CD4-positive, alpha-beta T cell (primary cell): Measurements from ENCODE around the gene SIPA1. TPM values are rescaled to one million over a fixed set of nuclear protein-coding genes. Genes with fewer than 3 reads are reported as not detected.

Experiments
- ATAC-seq: fragments of 200-7000 bp; cut with Tn5 transposase; one replicate; pipeline ENCODE4 v1.10.0; 2022; ENCODE audit warnings: mild to moderate bottlenecking; ENCODE audit not compliant: poor library complexity
- CTCF ChIA-PET: fragments of 350-600 bp; sonication (Branson Sonifier 250); formaldehyde crosslinking; loops from one replicate; lab custom pipeline; 2021; ENCODE audit warnings: antibody characterized with exemption, inconsistent platforms; lab: Charles Lee
- POLR2A ChIA-PET: fragments of 350-600 bp; sonication (Branson Sonifier 250); formaldehyde crosslinking; loops from one replicate; lab custom pipeline; 2021; ENCODE audit warnings: antibody characterized with exemption, inconsistent platforms; lab: Charles Lee
- DNase-seq, 14 experiments: peaks; one replicate each; pipeline ENCODE4 v3.0.0-alpha.2; 2013 to 2020; ENCODE audit warnings: mixed read lengths in 2 of 14
- H3K27ac ChIP-seq, 2 donors: one replicate each; pipeline versions ENCODE4 v1.5.1 to v1.7.0; 2013; ENCODE audit warnings: low read length in 2 of 2, low read depth in 1 of 2, mild to moderate bottlenecking in 1 of 2
- H3K27me3 ChIP-seq, 2 experiments: 1 replicate in 1 of 2; 2 replicates in 1 of 2; pipeline versions ENCODE4 v1.6.1 to v1.7.0; 2013; ENCODE audit warnings: low read length in 2 of 2, control low read depth in 1 of 2, mild to moderate bottlenecking in 1 of 2, moderate library complexity in 1 of 2; ENCODE audit not compliant: insufficient read depth in 2 of 2, control insufficient read depth in 1 of 2
- H3K36me3 ChIP-seq: one replicate; pipeline ENCODE4 v1.6.1; 2013; ENCODE audit warnings: low read length, control low read depth; ENCODE audit not compliant: insufficient read depth
- H3K4me1 ChIP-seq: one replicate; pipeline ENCODE4 v1.6.1; 2013; ENCODE audit warnings: low read length, control low read depth; ENCODE audit not compliant: insufficient read depth
- H3K4me3 ChIP-seq: one replicate; pipeline ENCODE4 v1.5.1; 2013; ENCODE audit warnings: mild to moderate bottlenecking, low read length, moderate library complexity
- H3K9me3 ChIP-seq, 2 experiments: 1 replicate in 1 of 2; 2 replicates in 1 of 2; pipeline versions ENCODE4 v1.6.1 to v1.7.0; 2013; ENCODE audit warnings: low read length in 2 of 2, mild to moderate bottlenecking in 2 of 2, control low read depth in 1 of 2, moderate library complexity in 1 of 2; ENCODE audit not compliant: control insufficient read depth in 1 of 2, insufficient read depth in 1 of 2
- H3K27ac Mint-ChIP-seq: one replicate; pipeline ENCODE4 v1.8.0; 2020; ENCODE audit warnings: mixed read lengths
- H3K27me3 Mint-ChIP-seq: one replicate; pipeline ENCODE4 v1.8.0; 2021; ENCODE audit warnings: mixed read lengths
- H3K36me3 Mint-ChIP-seq: one replicate; pipeline ENCODE4 v1.8.0; 2021; ENCODE audit warnings: low read depth, mixed read lengths
- H3K4me1 Mint-ChIP-seq: one replicate; pipeline ENCODE4 v1.8.0; 2021; ENCODE audit warnings: low read depth, mixed read lengths
- H3K4me3 Mint-ChIP-seq: one replicate; pipeline ENCODE4 v1.8.0; 2020; ENCODE audit warnings: mild to moderate bottlenecking, mixed read lengths
- H3K9me3 Mint-ChIP-seq: one replicate; pipeline ENCODE4 v1.8.0; 2020; ENCODE audit warnings: mixed read lengths
- CTCF ChIP-seq: fragments of 200-600 bp; IDR thresholded peaks from one replicate; pipeline ENCODE4 v1.8.0; 2022; ENCODE audit warnings: antibody characterized with exemption, mild to moderate bottlenecking
- intact Hi-C, 2 experiments: fragments of 100-400 bp; cut with DNase I in 1 of 2; cut with micrococcal nuclease in 1 of 2; formaldehyde crosslinking; loops; one replicate each; pipeline versions ENCODE4 v1.15.1 to v1.9.0; 2023 to 2025; cut with DNase I, micrococcal nuclease
- total RNA-seq, 174 experiments: library from RNA in 2 of 174; stranded (reverse) in 2 of 174; gene quantifications; one replicate each; pipeline ENCODE4 v1.2.3 and lab custom pipeline; 2021 to 2026

Gene SIPA1
- total RNA-seq, 2 experiments from 2014 or later: 272 to 298 TPM

- ATAC-seq (no peak), DNase-seq (no peak)
- no peaks in the 10 kb centered on the region for H3K27me3 Mint-ChIP-seq
- H3K27ac ChIP-seq: peak overlapping the region; percentile 94
- POLR2A ChIA-PET: interaction anchor here (1.0 to 5.7 kb wide), 4 partner anchors 41 to 186 kb away, joined by 3 to 79 read pairs (median 62); partner anchors contain the start of genes MALAT1 and RELA
- peaks cover 43% of the 10 kb centered on the region for H3K36me3 ChIP-seq
- peak overlapping the region; percentile 93 for H3K4me3 ChIP-seq
- H3K4me3 Mint-ChIP-seq: peak overlapping the region; percentile 93
- no peaks in the 10 kb centered on the region for H3K9me3 Mint-ChIP-seq
- intact Hi-C loops: no loop called here
- CTCF ChIA-PET: no interaction called here
- H3K9me3 ChIP-seq: no peaks in the 10 kb centered on the region
- H3K36me3 Mint-ChIP-seq: peaks cover 71% of the 10 kb centered on the region
- peak overlapping the region; percentile 93 for H3K27ac Mint-ChIP-seq
- H3K27me3 ChIP-seq: no peaks in the 10 kb centered on the region
- TF ChIP-seq CTCF: no peak
- H3K4me1 ChIP-seq: peaks cover 59% of the 10 kb centered on the region
- H3K4me1 Mint-ChIP-seq: peaks cover 51% of the 10 kb centered on the region
Observed at GRCh38 chr11:65611758-65612603, 25.9 kb upstream of the SIPA1 start.

GRCh38 chr11:65612691-65613090, 25.2 kb upstream of the SIPA1 start:
- POLR2A ChIA-PET: interaction anchor here (0.7 to 6.0 kb wide), 8 partner anchors 26 to 1295 kb away, joined by 3 to 79 read pairs (median 48); partner anchors contain the start of genes FAM89B, MALAT1, PRDX5 and RELA
- DNase-seq: no peak
- Histone ChIP-seq H3K4me3 (peak overlapping the region; percentile 93), H3K36me3 (peaks cover 44% of the 10 kb centered on the region), H3K27me3 (no peaks in the 10 kb centered on the region), H3K4me1 (peaks cover 67% of the 10 kb centered on the region), H3K27ac (peak overlapping the region; percentile 94), H3K9me3 (no peaks in the 10 kb centered on the region)
- intact Hi-C loops: no loop called here
- no peaks in the 10 kb centered on the region for H3K27me3 Mint-ChIP-seq
- H3K9me3 Mint-ChIP-seq: no peaks in the 10 kb centered on the region
- CTCF ChIA-PET: interaction anchor here (1.7 kb wide), 1 partner anchor 72 kb away, joined by 7 read pairs; no protein-coding TSS in a partner anchor
- H3K4me3 Mint-ChIP-seq: peak overlapping the region; percentile 93
- H3K27ac Mint-ChIP-seq: peak overlapping the region; percentile 93
- peaks cover 73% of the 10 kb centered on the region for H3K36me3 Mint-ChIP-seq
- TF ChIP-seq CTCF: no peak
- no peak for ATAC-seq
- peaks cover 57% of the 10 kb centered on the region for H3K4me1 Mint-ChIP-seq

- Mint-ChIP-seq H3K36me3 (peaks cover 69% of the 10 kb centered on the region), H3K4me1 (peaks cover 57% of the 10 kb centered on the region), H3K4me3 (peak overlapping the region; percentile 93), H3K9me3 (no peaks in the 10 kb centered on the region), H3K27ac (peak overlapping the region; percentile 93), H3K27me3 (no peaks in the 10 kb centered on the region)
- Histone ChIP-seq H3K27me3 (no peaks in the 10 kb centered on the region), H3K9me3 (no peaks in the 10 kb centered on the region), H3K36me3 (peaks cover 44% of the 10 kb centered on the region), H3K4me1 (peaks cover 73% of the 10 kb centered on the region), H3K27ac (peak overlapping the region; percentile 94), H3K4me3 (peak overlapping the region; percentile 93)
- peak in 4 of 14 experiments; percentile 15 to 59 (median 32) for DNase-seq
- ATAC-seq: no peak
- CTCF ChIA-PET: interaction anchor here (1.7 kb wide), 1 partner anchor 73 kb away, joined by 7 read pairs; no protein-coding TSS in a partner anchor
- TF ChIP-seq CTCF: no peak
- intact Hi-C loops: no loop called here
- POLR2A ChIA-PET: interaction anchor here (0.6 to 6.0 kb wide), 10 partner anchors 11 to 1296 kb away, joined by 3 to 79 read pairs (median 39); partner anchors contain the start of genes FAM89B, MALAT1, PRDX5 and RELA
Observed at GRCh38 chr11:65613091-65613928, 24.6 kb upstream of the SIPA1 start.
